Activated B cell treated with CpG ODN at 0.5 μM for 24 hours (primary cell): Measurements from ENCODE around the gene TJP3. TPM values are rescaled to one million over a fixed set of nuclear protein-coding genes. Genes with fewer than 3 reads are reported as not detected.

Source experiments
- ATAC-seq: fragments of 200-7000 bp; cut with Tn5 transposase; one replicate; pipeline ENCODE4 v1.10.0; 2021; ENCODE audit warnings: low read depth, mild to moderate bottlenecking, moderate library complexity
- CTCF ChIA-PET: fragments of 350-600 bp; sonication (Branson Sonifier 250); formaldehyde crosslinking; loops from one replicate; lab custom pipeline; 2021; ENCODE audit warnings: antibody characterized with exemption; lab: Charles Lee
- POLR2A ChIA-PET: fragments of 350-600 bp; sonication (Branson Sonifier 250); formaldehyde crosslinking; loops from one replicate; lab custom pipeline; 2021; ENCODE audit warnings: antibody characterized with exemption; lab: Charles Lee
- DNase-seq: peaks from one replicate; pipeline ENCODE4 v3.0.0; 2022
- H3K27ac Mint-ChIP-seq: one replicate; pipeline ENCODE4 v1.8.0; 2020; ENCODE audit warnings: mixed read lengths
- H3K27me3 Mint-ChIP-seq: one replicate; pipeline ENCODE4 v1.8.0; 2021; ENCODE audit warnings: mixed read lengths
- H3K36me3 Mint-ChIP-seq: one replicate; pipeline ENCODE4 v1.8.0; 2021; ENCODE audit warnings: low read depth, mixed read lengths
- H3K4me1 Mint-ChIP-seq: one replicate; pipeline ENCODE4 v1.8.0; 2021; ENCODE audit warnings: mixed read lengths
- H3K4me3 Mint-ChIP-seq: one replicate; pipeline ENCODE4 v1.8.0; 2020; ENCODE audit warnings: mild to moderate bottlenecking, mixed read lengths
- H3K9me3 Mint-ChIP-seq: one replicate; pipeline ENCODE4 v1.8.0; 2020; ENCODE audit warnings: mixed read lengths
- intact Hi-C: fragments of 100-400 bp; cut with micrococcal nuclease; formaldehyde crosslinking; loops from one replicate; pipeline ENCODE4 v1.15.1; 2024
- total RNA-seq: library from RNA; stranded (reverse); gene quantifications from 2 replicates; pipeline ENCODE4 v1.2.3, GENCODE V29; 2022
- TF ChIP-seq, protein P1 (sequence below): fragments of 200-600 bp; IDR thresholded peaks from one replicate; pipeline ENCODE4 v1.8.0; 2022; ENCODE audit warnings: antibody characterized with exemption, mild to moderate bottlenecking

TJP3 gene
- total RNA-seq, 1 donor from 2014 or later = 0.86 TPM

DNA sequence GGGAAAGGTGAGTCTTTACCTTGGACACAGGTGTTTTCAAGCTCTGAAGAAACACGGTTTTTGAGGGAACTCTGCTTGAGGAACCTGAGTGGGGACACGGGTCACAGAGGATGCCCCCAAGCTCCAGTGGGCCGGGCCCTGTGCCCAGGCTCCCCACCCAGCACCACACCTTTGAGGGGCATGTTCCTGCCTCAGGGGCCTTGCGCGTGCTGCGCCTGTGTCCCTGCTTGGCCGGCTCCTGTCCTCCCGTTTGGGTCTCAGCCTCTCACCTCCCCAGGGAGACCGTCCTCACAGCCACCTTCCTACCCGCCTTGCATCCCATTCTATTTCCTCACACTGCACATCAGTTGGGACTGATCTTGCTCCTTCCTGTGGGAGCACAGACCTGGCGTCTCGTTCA, 29.0 kb upstream of the TJP3 start:
- intact Hi-C loops = no loop called here
- TF ChIP-seq, protein P1, sequence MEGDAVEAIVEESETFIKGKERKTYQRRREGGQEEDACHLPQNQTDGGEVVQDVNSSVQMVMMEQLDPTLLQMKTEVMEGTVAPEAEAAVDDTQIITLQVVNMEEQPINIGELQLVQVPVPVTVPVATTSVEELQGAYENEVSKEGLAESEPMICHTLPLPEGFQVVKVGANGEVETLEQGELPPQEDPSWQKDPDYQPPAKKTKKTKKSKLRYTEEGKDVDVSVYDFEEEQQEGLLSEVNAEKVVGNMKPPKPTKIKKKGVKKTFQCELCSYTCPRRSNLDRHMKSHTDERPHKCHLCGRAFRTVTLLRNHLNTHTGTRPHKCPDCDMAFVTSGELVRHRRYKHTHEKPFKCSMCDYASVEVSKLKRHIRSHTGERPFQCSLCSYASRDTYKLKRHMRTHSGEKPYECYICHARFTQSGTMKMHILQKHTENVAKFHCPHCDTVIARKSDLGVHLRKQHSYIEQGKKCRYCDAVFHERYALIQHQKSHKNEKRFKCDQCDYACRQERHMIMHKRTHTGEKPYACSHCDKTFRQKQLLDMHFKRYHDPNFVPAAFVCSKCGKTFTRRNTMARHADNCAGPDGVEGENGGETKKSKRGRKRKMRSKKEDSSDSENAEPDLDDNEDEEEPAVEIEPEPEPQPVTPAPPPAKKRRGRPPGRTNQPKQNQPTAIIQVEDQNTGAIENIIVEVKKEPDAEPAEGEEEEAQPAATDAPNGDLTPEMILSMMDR = no peak
- Mint-ChIP-seq H3K9me3 (no peaks in the 10 kb centered on the region), H3K27me3 (no peaks in the 10 kb centered on the region), H3K4me3 (no peak overlapping the region), H3K4me1 (peaks cover 22% of the 10 kb centered on the region), H3K36me3 (peaks cover 12% of the 10 kb centered on the region), H3K27ac (no peak overlapping the region)
- ChIA-PET POLR2A (no interaction called here), CTCF (no interaction called here)
- DNase-seq (no peak), ATAC-seq (no peak)

DNA sequence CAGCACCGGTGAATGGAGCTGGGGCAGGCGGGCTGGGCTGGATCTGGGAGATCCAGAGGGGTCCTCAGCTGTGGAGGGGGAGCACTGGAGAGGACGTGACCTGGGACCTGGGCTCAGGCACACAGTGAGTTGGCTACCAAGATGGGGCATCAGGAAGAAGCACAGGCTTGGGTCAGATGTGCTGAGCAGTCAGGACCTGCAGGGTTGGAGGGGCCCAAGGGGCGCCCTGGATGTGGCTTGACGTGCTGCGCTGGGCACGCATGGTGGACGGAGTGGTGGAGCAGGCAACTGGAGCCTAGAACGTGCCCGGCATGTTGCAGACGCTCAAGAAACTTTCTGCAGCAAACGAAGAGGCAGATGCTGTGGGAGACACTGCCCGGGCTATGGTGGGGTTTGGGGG, 28.6 kb upstream of the TJP3 start:
- Mint-ChIP-seq H3K9me3 (no peaks in the 10 kb centered on the region), H3K36me3 (peaks cover 11% of the 10 kb centered on the region), H3K4me3 (no peak overlapping the region), H3K4me1 (peaks cover 26% of the 10 kb centered on the region), H3K27me3 (no peaks in the 10 kb centered on the region), H3K27ac (no peak overlapping the region)
- ATAC-seq (no peak), DNase-seq (no peak)
- ChIA-PET POLR2A (no interaction called here), CTCF (no interaction called here)
- intact Hi-C loops = no loop called here
- TF ChIP-seq, protein P1 = no peak

DNA sequence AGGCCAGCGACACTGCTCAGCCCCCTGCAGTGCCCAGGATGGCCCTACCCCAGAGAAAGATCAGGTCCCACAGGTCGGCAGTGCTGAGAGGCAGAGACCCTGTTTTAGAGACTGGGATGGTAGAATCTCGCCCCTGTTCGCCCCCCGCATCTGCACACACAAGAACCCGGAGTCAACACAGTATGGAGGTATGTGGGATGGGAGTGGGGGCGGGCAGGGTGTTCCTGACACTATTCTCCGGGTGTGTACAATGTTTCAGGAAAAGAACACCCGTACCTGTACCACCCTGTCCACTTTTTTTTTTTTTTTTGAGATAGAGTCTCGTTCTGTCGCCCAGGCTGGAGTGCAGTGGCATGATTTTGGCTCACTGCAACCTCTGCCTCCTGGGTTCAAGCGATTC, 27.2 kb upstream of the TJP3 start:
- Mint-ChIP-seq H3K9me3 (no peaks in the 10 kb centered on the region), H3K4me3 (no peak overlapping the region), H3K36me3 (peaks cover 6% of the 10 kb centered on the region), H3K27me3 (no peaks in the 10 kb centered on the region), H3K4me1 (peaks cover 29% of the 10 kb centered on the region), H3K27ac (no peak overlapping the region)
- POLR2A ChIA-PET = no interaction called here
- DNase-seq (no peak), ATAC-seq (no peak)
- TF ChIP-seq, protein P1 = no peak
- CTCF ChIA-PET = no interaction called here
- intact Hi-C loops = no loop called here

DNA sequence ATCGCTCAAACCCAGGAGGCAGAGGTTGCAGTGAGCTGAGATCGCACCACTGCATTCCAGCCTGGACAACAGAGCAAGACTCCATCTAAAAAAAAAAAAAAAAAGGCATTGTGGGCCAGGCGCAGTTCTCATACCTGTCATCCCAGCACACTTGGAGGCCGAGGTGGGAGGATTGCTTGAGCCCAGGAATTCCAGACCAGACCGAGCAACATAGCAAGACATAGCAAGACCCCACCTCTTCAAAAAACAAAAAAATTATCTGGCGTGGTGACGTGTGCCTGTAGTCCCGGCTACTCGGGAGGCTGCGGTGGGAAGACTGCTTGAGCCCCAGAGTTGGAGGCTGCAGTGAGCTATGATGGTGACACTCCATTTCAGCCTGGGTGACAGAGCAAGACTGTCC, 25.9 kb upstream of the TJP3 start:
- H3K27me3 Mint-ChIP-seq = no peaks in the 10 kb centered on the region
- intact Hi-C loops = no loop called here
- peaks cover 6% of the 10 kb centered on the region for H3K36me3 Mint-ChIP-seq
- ATAC-seq (no peak), DNase-seq (no peak)
- no peak overlapping the region for H3K27ac Mint-ChIP-seq
- H3K9me3 Mint-ChIP-seq = no peaks in the 10 kb centered on the region
- peaks cover 31% of the 10 kb centered on the region for H3K4me1 Mint-ChIP-seq
- ChIA-PET CTCF (no interaction called here), POLR2A (interaction anchor here (0.6 to 0.7 kb wide), 4 partner anchors 17 to 287 kb away, joined by 4 to 5 read pairs (median 5); no protein-coding TSS in a partner anchor)
- no peak overlapping the region for H3K4me3 Mint-ChIP-seq
- TF ChIP-seq, protein P1 = no peak

DNA sequence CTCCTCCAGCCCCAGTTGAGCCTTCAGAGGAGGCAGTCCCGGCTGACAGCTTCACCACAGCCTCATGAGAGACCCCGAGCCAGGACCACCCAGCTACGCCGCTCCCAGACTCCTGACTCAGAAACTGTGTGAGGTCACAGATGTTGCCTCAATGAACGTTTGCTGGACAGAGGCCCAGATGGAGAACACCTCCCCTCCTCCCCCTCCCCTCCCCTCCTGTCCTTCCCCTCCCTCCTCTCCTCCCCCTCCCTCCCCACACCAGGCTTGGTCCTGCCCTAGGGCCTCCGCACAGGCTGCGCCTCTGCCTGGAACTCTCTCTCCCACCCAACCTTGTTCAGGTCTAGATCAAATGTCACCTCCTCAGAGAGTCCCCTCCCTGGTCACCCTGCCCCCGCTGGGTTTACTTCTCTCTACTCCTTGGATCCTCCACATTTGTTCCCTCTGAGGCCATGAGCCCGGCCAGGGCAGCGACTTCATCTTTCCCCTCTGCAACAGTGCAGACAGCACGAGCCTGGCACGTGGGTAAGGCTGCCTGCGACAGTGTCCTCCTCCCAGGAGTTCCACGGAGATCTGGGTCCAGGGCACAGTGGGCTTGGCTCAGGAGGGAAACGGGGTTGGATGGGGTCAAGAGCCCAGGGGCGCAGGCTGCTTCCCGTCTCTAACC, 25.3 kb upstream of the TJP3 start:
- Mint-ChIP-seq H3K4me1 (peaks cover 34% of the 10 kb centered on the region), H3K27me3 (no peaks in the 10 kb centered on the region), H3K9me3 (no peaks in the 10 kb centered on the region), H3K27ac (peak overlapping the region; percentile 63), H3K4me3 (no peak overlapping the region), H3K36me3 (peaks cover 6% of the 10 kb centered on the region)
- CTCF ChIA-PET = no interaction called here
- TF ChIP-seq, protein P1 = no peak
- DNase-seq = no peak
- POLR2A ChIA-PET = interaction anchor here (0.7 to 1.5 kb wide), 2 partner anchors 15 to 16 kb away, joined by 5 to 8 read pairs; no protein-coding TSS in a partner anchor
- intact Hi-C loops = no loop called here
- ATAC-seq = no peak
